Measurements from ENCODE around the gene WDFY4. TPM values are rescaled to one million over a fixed set of nuclear protein-coding genes. Genes with fewer than 3 reads are reported as not detected.

WDFY4 gene
- total and polyA plus RNA-seq, 8 donors, result 2.8 to 23.6 (median 4.8) TPM

GRCh38 chr10:48700493-48700892 is 15.8 kb downstream of the WDFY4 start:
- no peak for TF ChIP-seq CTCF (IDR thresholded peaks at IDR 0.05)
- H3K27ac ChIP-seq, result no peak overlapping the region
- no peak overlapping the region for H3K4me3 ChIP-seq
- peaks cover 0 to 14% of the 10 kb centered on the region in 2 donors for H3K4me1 ChIP-seq
- no peak for DNase-seq
- intact Hi-C loops (cut with DNase I), result no loop called here
- no peak for ATAC-seq
- H3K9me3 ChIP-seq, result no peaks in the 10 kb centered on the region
- H3K36me3 ChIP-seq, result no peaks in the 10 kb centered on the region
- H3K27me3 ChIP-seq, result peaks cover 0 to 5% of the 10 kb centered on the region in 2 donors

GRCh38 chr10:48701139-48701901 is 16.6 kb downstream of the WDFY4 start:
- Histone ChIP-seq H3K4me3 (no peak overlapping the region), H3K27ac (no peak overlapping the region), H3K36me3 (no peaks in the 10 kb centered on the region), H3K4me1 (peaks cover 0 to 10% of the 10 kb centered on the region in 2 donors), H3K9me3 (no peaks in the 10 kb centered on the region), H3K27me3 (peaks cover 0 to 5% of the 10 kb centered on the region in 2 donors)
- ATAC-seq (no peak), DNase-seq (no peak)
- intact Hi-C loops (cut with DNase I), result no loop called here
- TF ChIP-seq CTCF (IDR thresholded peaks at IDR 0.05), result no peak

- intact Hi-C loops (cut with DNase I), result no loop called here
- no peak for ATAC-seq
Observed at GRCh38 chr10:48701941-48702340, 17.3 kb downstream of the WDFY4 start.

DNA sequence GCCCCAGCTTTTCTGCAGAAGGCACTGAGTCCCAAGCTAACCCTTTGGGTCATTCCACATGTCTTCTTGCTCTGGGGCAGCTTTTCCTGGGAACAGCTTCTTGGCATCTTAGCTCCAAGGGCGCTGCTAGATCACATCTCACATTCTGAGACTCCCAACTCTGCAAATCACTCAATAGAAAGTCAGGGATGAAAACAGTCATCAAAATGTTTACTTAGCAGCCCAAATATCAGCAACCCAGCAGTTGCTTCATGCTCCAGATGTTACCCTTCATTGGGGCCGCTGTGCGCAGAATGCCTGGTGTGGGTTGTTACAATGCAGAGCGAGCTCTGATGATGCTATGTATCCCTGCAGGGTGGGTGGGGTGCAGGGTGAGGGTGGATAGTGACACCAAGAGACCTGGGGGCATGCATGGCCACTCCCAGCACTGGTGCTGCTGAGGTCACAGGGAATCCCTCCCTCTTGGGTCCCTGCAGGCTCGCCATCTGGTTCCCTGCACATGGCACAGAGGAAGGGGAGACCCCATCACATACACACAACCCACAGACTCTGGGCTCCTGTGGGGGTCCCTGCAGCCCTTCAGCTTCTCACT is 19.0 kb downstream of the WDFY4 start:
- H3K27me3 ChIP-seq, result peaks cover 0 to 5% of the 10 kb centered on the region in 2 donors
- H3K9me3 ChIP-seq, result no peaks in the 10 kb centered on the region
- intact Hi-C loops (cut with DNase I), result no loop called here
- H3K4me1 ChIP-seq, result peaks cover 0 to 22% of the 10 kb centered on the region in 2 donors
- H3K27ac ChIP-seq, result no peak overlapping the region
- ATAC-seq (no peak), DNase-seq (peak in 2 of 4 donors; percentile 53 to 65)
- H3K4me3 ChIP-seq, result no peak overlapping the region
- H3K36me3 ChIP-seq, result no peaks in the 10 kb centered on the region
- no peak for TF ChIP-seq CTCF (IDR thresholded peaks at IDR 0.05)

More at GRCh38 chr10:48701941-48702340, 17.3 kb downstream of the WDFY4 start:
- Histone ChIP-seq H3K9me3 (no peaks in the 10 kb centered on the region), H3K27ac (no peak overlapping the region), H3K4me1 (peaks cover 0 to 10% of the 10 kb centered on the region in 2 donors), H3K27me3 (peaks cover 0 to 5% of the 10 kb centered on the region in 2 donors), H3K36me3 (no peaks in the 10 kb centered on the region), H3K4me3 (no peak overlapping the region)
- no peak for TF ChIP-seq CTCF (IDR thresholded peaks at IDR 0.05)
- DNase-seq, result no peak

GRCh38 chr10:48704156-48704555 is 19.5 kb downstream of the WDFY4 start:
- ATAC-seq, result no peak
- no peak for DNase-seq
- intact Hi-C loops (cut with DNase I), result no loop called here
- peaks cover 0 to 22% of the 10 kb centered on the region in 2 donors for H3K4me1 ChIP-seq
- no peak overlapping the region for H3K4me3 ChIP-seq
- no peak for TF ChIP-seq CTCF (IDR thresholded peaks at IDR 0.05)
- H3K27ac ChIP-seq, result no peak overlapping the region
- H3K36me3 ChIP-seq, result no peaks in the 10 kb centered on the region
- peaks cover 0 to 5% of the 10 kb centered on the region in 2 donors for H3K27me3 ChIP-seq
- no peaks in the 10 kb centered on the region for H3K9me3 ChIP-seq

Measured in left lung (tissue), 10 donors.